B cell (primary cell): ENCODE data around the gene KIF26B. TPM values are rescaled to one million over a fixed set of nuclear protein-coding genes. Genes with fewer than 3 reads are reported as not detected.

Experiments used
- ATAC-seq: fragments of 200-7000 bp; cut with Tn5 transposase; one replicate; pipeline ENCODE4 v1.10.0; 2021; ENCODE audit warnings: low read depth, mild to moderate bottlenecking, moderate number of reproducible peaks, moderate library complexity
- CTCF ChIA-PET: fragments of 350-600 bp; sonication (Branson Sonifier 250); formaldehyde crosslinking; loops from one replicate; lab custom pipeline; 2021; ENCODE audit warnings: antibody characterized with exemption, inconsistent platforms; lab: Charles Lee
- POLR2A ChIA-PET: fragments of 350-600 bp; sonication (Branson Sonifier 250); formaldehyde crosslinking; loops from one replicate; lab custom pipeline; 2021; ENCODE audit warnings: antibody characterized with exemption; lab: Charles Lee
- DNase-seq: peaks from one replicate; pipeline ENCODE4 v3.0.0; 2013
- H2AFZ ChIP-seq: 2 replicates; pipeline ENCODE4 v1.6.1; 2012; ENCODE audit warnings: mild to moderate bottlenecking, low read depth, low read length; ENCODE audit not compliant: insufficient read depth, poor library complexity, severe bottlenecking
- H3K27ac ChIP-seq, 2 donors: 1 replicate in 1 of 2; 2 replicates in 1 of 2; pipeline ENCODE4 v1.5.1; 2012 to 2013; ENCODE audit warnings: low read length in 2 of 2, mild to moderate bottlenecking in 2 of 2, moderate library complexity in 1 of 2
- H3K27me3 ChIP-seq, 4 experiments: fragments of 200-600 bp in 1 of 4; sonication (generic) in 1 of 4; replicated peaks in 1 of 4; 1 replicate in 2 of 4; 2 replicates in 2 of 4; pipeline versions ENCODE4 v1.6.1 to v1.7.0; 2013 to 2016; ENCODE audit warnings: low read length in 3 of 4, mild to moderate bottlenecking in 2 of 4, mixed read lengths in 1 of 4, moderate library complexity in 1 of 4; ENCODE audit not compliant: insufficient read depth in 4 of 4, control insufficient read depth in 3 of 4; ENCODE audit errors: control extremely low read depth in 1 of 4
- H3K36me3 ChIP-seq, 2 experiments: replicated peaks in 1 of 2; 1 replicate in 1 of 2; 2 replicates in 1 of 2; pipeline versions ENCODE4 v1.6.1 to v1.7.1; 2013; ENCODE audit warnings: low read length in 1 of 2; ENCODE audit not compliant: insufficient read depth in 2 of 2, control insufficient read depth in 1 of 2; ENCODE audit errors: control extremely low read depth in 1 of 2, extremely low read depth in 1 of 2
- H3K4me1 ChIP-seq, 2 donors: fragments of 200-600 bp in 1 of 2; sonication (generic) in 1 of 2; 1 replicate in 1 of 2; 2 replicates in 1 of 2; pipeline versions ENCODE4 v1.5.1 to v1.6.1; 2013 to 2017; ENCODE audit warnings: low read length in 2 of 2; ENCODE audit not compliant: control insufficient read depth in 2 of 2, insufficient read depth in 2 of 2
- H3K4me2 ChIP-seq: replicated peaks from 2 replicates; pipeline ENCODE3; 2012; ENCODE audit warnings: mild to moderate bottlenecking, low read depth, low read length; ENCODE audit not compliant: poor library complexity, severe bottlenecking
- H3K4me3 ChIP-seq, 5 experiments: fragments of 200-600 bp in 1 of 5; sonication (generic) in 1 of 5; 1 replicate in 3 of 5; 2 replicates in 2 of 5; pipeline versions ENCODE4 v1.5.1 to v1.7.0; 2011 to 2016; ENCODE audit warnings: low read length in 4 of 5, mild to moderate bottlenecking in 4 of 5, low read depth in 2 of 5, control low read depth in 1 of 5, moderate library complexity in 1 of 5; ENCODE audit not compliant: insufficient read depth in 1 of 5; ENCODE audit errors: control extremely low read depth in 1 of 5, extremely low read depth in 1 of 5
- H3K79me2 ChIP-seq: fragments of 200-600 bp; sonication (generic); one replicate; pipeline ENCODE4 v1.6.0; 2016; ENCODE audit warnings: low read length; ENCODE audit not compliant: control insufficient read depth, insufficient read depth
- H3K9ac ChIP-seq: fragments of 200-600 bp; sonication (generic); 2 replicates; pipeline ENCODE4 v1.6.1; 2017; ENCODE audit warnings: mild to moderate bottlenecking, low read length, moderate library complexity
- H3K9me3 ChIP-seq, 3 donors: one replicate each; pipeline versions ENCODE4 v1.6.1 to v1.7.1; 2013; ENCODE audit warnings: low read length in 2 of 3; ENCODE audit not compliant: control insufficient read depth in 2 of 3, insufficient read depth in 1 of 3; ENCODE audit errors: control extremely low read depth in 1 of 3
- H4K20me1 ChIP-seq: 2 replicates; pipeline ENCODE4 v1.6.0; 2012; ENCODE audit warnings: mild to moderate bottlenecking, low read length; ENCODE audit not compliant: insufficient read depth, control insufficient read depth, poor library complexity, severe bottlenecking
- H3K27ac Mint-ChIP-seq: one replicate; pipeline ENCODE4 v1.8.0; 2021; ENCODE audit warnings: mixed read lengths
- H3K27me3 Mint-ChIP-seq: one replicate; pipeline ENCODE4 v1.8.0; 2021; ENCODE audit warnings: mixed read lengths
- H3K4me1 Mint-ChIP-seq: one replicate; pipeline ENCODE4 v1.8.0; 2021; ENCODE audit warnings: mixed read lengths
- H3K4me3 Mint-ChIP-seq: one replicate; pipeline ENCODE4 v1.8.0; 2021; ENCODE audit warnings: mixed read lengths
- H3K9me3 Mint-ChIP-seq: one replicate; pipeline ENCODE4 v1.8.0; 2022; ENCODE audit warnings: mixed read lengths; ENCODE audit not compliant: insufficient read depth
- EZH2 ChIP-seq: IDR thresholded peaks from 2 replicates; pipeline ENCODE4 v1.6.1; 2012; ENCODE audit warnings: borderline replicate concordance, low read depth, mild to moderate bottlenecking, moderate library complexity, low read length; ENCODE audit not compliant: insufficient read depth, poor library complexity, severe bottlenecking
- WGBS: methylation state at CpG from one replicate; pipeline ENCODE4 v1.1.5; 2013; ENCODE audit warnings: missing lambda C conversion rate; ENCODE audit not compliant: insufficient coverage; 5-methylcytosine and 5-hydroxymethylcytosine counted together
- intact Hi-C: fragments of 100-400 bp; cut with micrococcal nuclease; formaldehyde crosslinking; loops from one replicate; pipeline ENCODE4 v1.10.0; 2022
- polyA plus RNA-seq: library from polyadenylated mRNA; depleted of rRNA; stranded (reverse); fragments of >200 nt; gene quantifications from 2 replicates; pipeline ENCODE4 v1.2.3, GENCODE V29; 2012
- total RNA-seq, 2 donors: library from RNA; stranded (reverse); fragments of 120-200 nt in 1 of 2; gene quantifications; 1 replicate in 1 of 2; 2 replicates in 1 of 2; pipeline versions ENCODE4 v1.2.3 to v1.2.4, GENCODE V29; 2013 to 2022
- TF ChIP-seq, protein P1 (sequence below): fragments of 200-600 bp; IDR thresholded peaks from one replicate; pipeline ENCODE4 v1.8.0; 2022; ENCODE audit warnings: antibody characterized with exemption, mild to moderate bottlenecking

KIF26B gene
- total and polyA plus RNA-seq, 2 donors (not counting 1 experiment from before 2014, with no cell fraction given) = 0.62 TPM; not detected in 1

DNA sequence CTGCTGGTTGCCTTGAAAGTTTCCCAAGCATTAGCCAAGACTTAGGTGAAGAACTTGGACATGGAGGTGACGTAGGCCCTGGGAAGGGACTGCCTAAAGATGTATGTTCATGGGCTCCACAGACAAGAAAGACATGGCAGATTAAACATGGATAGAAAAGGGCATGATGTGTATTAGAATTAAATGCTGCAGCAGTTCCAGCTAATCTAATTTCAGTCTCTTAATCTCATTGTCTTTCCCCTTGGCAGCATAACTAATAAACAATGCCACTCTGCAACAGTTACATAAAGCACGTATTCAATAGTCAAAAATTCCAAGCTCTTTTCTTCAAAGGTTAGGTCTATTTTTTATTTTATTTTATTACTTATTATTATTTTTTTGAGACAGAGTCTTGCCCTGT, 251.6 kb downstream of the KIF26B start:
- no peak for DNase-seq
- no peak overlapping the region for H3K27ac Mint-ChIP-seq
- H3K4me3 Mint-ChIP-seq = no peak overlapping the region
- no peak overlapping the region for H3K4me2 ChIP-seq
- H3K4me1 ChIP-seq = no peaks in the 10 kb centered on the region
- H3K27ac ChIP-seq = no peak overlapping the region
- H4K20me1 ChIP-seq = no peaks in the 10 kb centered on the region
- no peak for ATAC-seq
- POLR2A ChIA-PET = no interaction called here
- no peaks in the 10 kb centered on the region for H3K79me2 ChIP-seq
- CTCF ChIA-PET = no interaction called here
- no peaks in the 10 kb centered on the region for H3K27me3 ChIP-seq
- H3K36me3 ChIP-seq = no peaks in the 10 kb centered on the region
- no peak overlapping the region for H3K9ac ChIP-seq
- no peak overlapping the region for H3K4me3 ChIP-seq
- peaks cover 7% of the 10 kb centered on the region for H3K27me3 Mint-ChIP-seq
- no peak for TF ChIP-seq EZH2
- TF ChIP-seq, protein P1, sequence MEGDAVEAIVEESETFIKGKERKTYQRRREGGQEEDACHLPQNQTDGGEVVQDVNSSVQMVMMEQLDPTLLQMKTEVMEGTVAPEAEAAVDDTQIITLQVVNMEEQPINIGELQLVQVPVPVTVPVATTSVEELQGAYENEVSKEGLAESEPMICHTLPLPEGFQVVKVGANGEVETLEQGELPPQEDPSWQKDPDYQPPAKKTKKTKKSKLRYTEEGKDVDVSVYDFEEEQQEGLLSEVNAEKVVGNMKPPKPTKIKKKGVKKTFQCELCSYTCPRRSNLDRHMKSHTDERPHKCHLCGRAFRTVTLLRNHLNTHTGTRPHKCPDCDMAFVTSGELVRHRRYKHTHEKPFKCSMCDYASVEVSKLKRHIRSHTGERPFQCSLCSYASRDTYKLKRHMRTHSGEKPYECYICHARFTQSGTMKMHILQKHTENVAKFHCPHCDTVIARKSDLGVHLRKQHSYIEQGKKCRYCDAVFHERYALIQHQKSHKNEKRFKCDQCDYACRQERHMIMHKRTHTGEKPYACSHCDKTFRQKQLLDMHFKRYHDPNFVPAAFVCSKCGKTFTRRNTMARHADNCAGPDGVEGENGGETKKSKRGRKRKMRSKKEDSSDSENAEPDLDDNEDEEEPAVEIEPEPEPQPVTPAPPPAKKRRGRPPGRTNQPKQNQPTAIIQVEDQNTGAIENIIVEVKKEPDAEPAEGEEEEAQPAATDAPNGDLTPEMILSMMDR = no peak
- no peaks in the 10 kb centered on the region for H3K9me3 ChIP-seq
- WGBS = 100% methylated on average over 1 of the region's 2 CpGs
- intact Hi-C loops = no loop called here
- no peaks in the 10 kb centered on the region for H3K9me3 Mint-ChIP-seq
- H3K4me1 Mint-ChIP-seq = no peaks in the 10 kb centered on the region
- no peak overlapping the region for H2AFZ ChIP-seq

DNA sequence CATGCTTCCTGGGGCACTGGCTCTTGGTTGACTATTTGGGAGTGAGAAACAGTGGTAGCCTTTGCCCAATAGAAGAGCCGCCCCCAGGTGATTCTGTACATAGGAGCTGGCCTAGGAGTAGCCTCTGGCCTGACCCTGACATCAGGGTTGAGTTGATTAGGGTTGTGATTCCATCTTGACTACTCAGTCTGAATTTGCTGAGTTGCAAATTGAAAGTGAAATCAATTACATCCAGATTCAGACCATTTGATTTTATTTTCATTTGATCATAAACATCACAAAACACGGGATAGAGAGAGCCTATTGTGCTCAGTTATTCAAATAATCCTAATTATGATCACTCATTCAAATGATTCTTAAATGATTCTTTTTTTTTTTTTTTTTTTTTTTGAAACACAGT, 253.2 kb downstream of the KIF26B start:
- peaks cover 12% of the 10 kb centered on the region for H3K27me3 Mint-ChIP-seq
- Histone ChIP-seq H3K4me3 (no peak overlapping the region), H2AFZ (no peak overlapping the region), H3K27me3 (no peaks in the 10 kb centered on the region), H3K27ac (no peak overlapping the region), H3K36me3 (no peaks in the 10 kb centered on the region), H3K9me3 (no peaks in the 10 kb centered on the region), H3K79me2 (no peaks in the 10 kb centered on the region), H4K20me1 (no peaks in the 10 kb centered on the region), H3K4me2 (no peak overlapping the region), H3K4me1 (no peaks in the 10 kb centered on the region), H3K9ac (no peak overlapping the region)
- intact Hi-C loops = no loop called here
- POLR2A ChIA-PET = no interaction called here
- ATAC-seq = no peak
- no peaks in the 10 kb centered on the region for H3K9me3 Mint-ChIP-seq
- no peaks in the 10 kb centered on the region for H3K4me1 Mint-ChIP-seq
- no peak overlapping the region for H3K4me3 Mint-ChIP-seq
- H3K27ac Mint-ChIP-seq = no peak overlapping the region
- CTCF ChIA-PET = no interaction called here
- TF ChIP-seq, protein P1 = no peak
- no peak for TF ChIP-seq EZH2
- no peak for DNase-seq
- WGBS = no CpG with 5 or more reads among the region's 2 CpGs
